Stimulated activated CD4-positive, alpha-beta T cell treated with anti-CD3 and anti-CD28 coated beads, Interleukin-15, amount 100 ng/mL, for 48 hours (primary cell): ENCODE results near the gene SAMD4B.

Source experiments
- DNase-seq, 2 donors: peaks; one replicate each; pipeline ENCODE4 v3.0.0-alpha.2; 2020; ENCODE audit warnings: low read depth in 2 of 2

Gene SAMD4B

GRCh38 chr19:39425744-39426143, 83.5 kb downstream of the SAMD4B start:
- DNase-seq, result no peak

GRCh38 chr19:39426170-39426569, 83.9 kb downstream of the SAMD4B start:
- DNase-seq, result no peak

- no peak for DNase-seq
Measured at GRCh38 chr19:39427707-39428106, 85.5 kb downstream of the SAMD4B start.

- DNase-seq, result no peak
Measured at GRCh38 chr19:39428283-39429112, 86.3 kb downstream of the SAMD4B start.

- peak in 1 of 2 donors; percentile 61 for DNase-seq
Measured at GRCh38 chr19:39430675-39431593, 88.7 kb downstream of the SAMD4B start.

- DNase-seq, result no peak
Measured at GRCh38 chr19:39432677-39433025, 90.4 kb downstream of the SAMD4B start.

GRCh38 chr19:39433480-39434079, 91.4 kb downstream of the SAMD4B start:
- DNase-seq, result no peak

GRCh38 chr19:39434123-39435076, 92.2 kb downstream of the SAMD4B start:
- no peak for DNase-seq
